OCI-LY1 (cell line): ENCODE data around the gene ING4.

Source experiments
- EZH2 ChIP-seq: fragments of 200-600 bp; sonication (generic), shearing (Covaris generic); IDR thresholded peaks from 2 replicates; pipeline ENCODE4 v1.8.0; 2017; ENCODE audit warnings: borderline replicate concordance, mixed run types, mild to moderate bottlenecking, antibody characterized with exemption, low read length, moderate library complexity, mixed read lengths
- TF ChIP-seq, protein P1 (sequence below): fragments of 200-600 bp; sonication (generic), shearing (Covaris generic); IDR thresholded peaks from 2 replicates; pipeline ENCODE4 v1.5.1; 2017; ENCODE audit warnings: mild to moderate bottlenecking, antibody characterized with exemption, low read length, moderate library complexity, mixed read lengths

GRCh38 chr12:6701078-6701768, 38.3 kb upstream of the ING4 start:
- TF ChIP-seq, protein P1, sequence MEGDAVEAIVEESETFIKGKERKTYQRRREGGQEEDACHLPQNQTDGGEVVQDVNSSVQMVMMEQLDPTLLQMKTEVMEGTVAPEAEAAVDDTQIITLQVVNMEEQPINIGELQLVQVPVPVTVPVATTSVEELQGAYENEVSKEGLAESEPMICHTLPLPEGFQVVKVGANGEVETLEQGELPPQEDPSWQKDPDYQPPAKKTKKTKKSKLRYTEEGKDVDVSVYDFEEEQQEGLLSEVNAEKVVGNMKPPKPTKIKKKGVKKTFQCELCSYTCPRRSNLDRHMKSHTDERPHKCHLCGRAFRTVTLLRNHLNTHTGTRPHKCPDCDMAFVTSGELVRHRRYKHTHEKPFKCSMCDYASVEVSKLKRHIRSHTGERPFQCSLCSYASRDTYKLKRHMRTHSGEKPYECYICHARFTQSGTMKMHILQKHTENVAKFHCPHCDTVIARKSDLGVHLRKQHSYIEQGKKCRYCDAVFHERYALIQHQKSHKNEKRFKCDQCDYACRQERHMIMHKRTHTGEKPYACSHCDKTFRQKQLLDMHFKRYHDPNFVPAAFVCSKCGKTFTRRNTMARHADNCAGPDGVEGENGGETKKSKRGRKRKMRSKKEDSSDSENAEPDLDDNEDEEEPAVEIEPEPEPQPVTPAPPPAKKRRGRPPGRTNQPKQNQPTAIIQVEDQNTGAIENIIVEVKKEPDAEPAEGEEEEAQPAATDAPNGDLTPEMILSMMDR: no peak
- TF ChIP-seq EZH2: no peak
